Spleen (tissue), 7 donors: ENCODE data around the gene HOXD11.

Experiments used
- POLR2A ChIP-seq, 3 donors: fragments of 450-650 bp; IDR thresholded peaks; one replicate each; pipeline ENCODE4 v1.5.1; 2017; ENCODE audit warnings: antibody characterized with exemption in 3 of 3, mild to moderate bottlenecking in 1 of 3
- TF ChIP-seq, protein P1 (sequence below), 11 experiments: fragments of 200-600 bp in 7 of 11; fragments of 450-650 bp in 4 of 11; sonication (generic) in 4 of 11; IDR thresholded peaks in 8 of 11; conservative IDR thresholded peaks in 3 of 11; 1 replicate in 7 of 11; 2 replicates in 4 of 11; pipeline versions ENCODE4 v1.4.0 to v1.8.0; 2016 to 2021; ENCODE audit warnings: antibody characterized with exemption in 11 of 11, inconsistent platforms in 4 of 11, mild to moderate bottlenecking in 1 of 11
- donor health status: DM: no; HTN: no; CAD: no; lungs with moderate emphysema.
- donor health status: DM: no; HTN: no; CAD: no.
- donor health status: DM: no; HTN: no; CAD: no.

GRCh38 chr2:176135035-176135440 lies 28.0 kb downstream of the HOXD11 start:
- no peak for TF ChIP-seq POLR2A (IDR thresholded peaks at IDR 0.05)
- TF ChIP-seq, protein P1, sequence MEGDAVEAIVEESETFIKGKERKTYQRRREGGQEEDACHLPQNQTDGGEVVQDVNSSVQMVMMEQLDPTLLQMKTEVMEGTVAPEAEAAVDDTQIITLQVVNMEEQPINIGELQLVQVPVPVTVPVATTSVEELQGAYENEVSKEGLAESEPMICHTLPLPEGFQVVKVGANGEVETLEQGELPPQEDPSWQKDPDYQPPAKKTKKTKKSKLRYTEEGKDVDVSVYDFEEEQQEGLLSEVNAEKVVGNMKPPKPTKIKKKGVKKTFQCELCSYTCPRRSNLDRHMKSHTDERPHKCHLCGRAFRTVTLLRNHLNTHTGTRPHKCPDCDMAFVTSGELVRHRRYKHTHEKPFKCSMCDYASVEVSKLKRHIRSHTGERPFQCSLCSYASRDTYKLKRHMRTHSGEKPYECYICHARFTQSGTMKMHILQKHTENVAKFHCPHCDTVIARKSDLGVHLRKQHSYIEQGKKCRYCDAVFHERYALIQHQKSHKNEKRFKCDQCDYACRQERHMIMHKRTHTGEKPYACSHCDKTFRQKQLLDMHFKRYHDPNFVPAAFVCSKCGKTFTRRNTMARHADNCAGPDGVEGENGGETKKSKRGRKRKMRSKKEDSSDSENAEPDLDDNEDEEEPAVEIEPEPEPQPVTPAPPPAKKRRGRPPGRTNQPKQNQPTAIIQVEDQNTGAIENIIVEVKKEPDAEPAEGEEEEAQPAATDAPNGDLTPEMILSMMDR (IDR thresholded peaks at IDR 0.05 in 8 of 11, conservative IDR thresholded peaks at IDR 0.05 in 3 of 11), result no peak
